K562 (cell line): ENCODE measurements around the gene EFCAB12. TPM values are rescaled to one million over a fixed set of nuclear protein-coding genes. Genes with fewer than 3 reads are reported as not detected.

ENCODE experiments used
- ATAC-seq: fragments of 200-7000 bp; cut with Tn5 transposase; 3 replicates; pipeline ENCODE4 v1.9.1; 2020; ENCODE audit warnings: moderate library complexity
- BruUV-seq: library from RNA; stranded (reverse); fragments of 400-500 nt; replicated peaks from 2 replicates; lab custom pipeline; 2021; lab: Mats Ljungman, UMichigan
- CTCF ChIA-PET: fragments of 300-600 bp; formaldehyde crosslinking; extraction: SDS; loops from one replicate; lab custom pipeline; 2021; ENCODE audit warnings: low intra/inter-chr PET ratio; lab: Yijun Ruan, JAX
- POLR2A ChIA-PET: fragments of 300-600, 350-650 bp; sonication (Branson Sonifier 250); formaldehyde crosslinking; extraction: SDS; loops from one replicate; lab custom pipeline; 2021; ENCODE audit warnings: antibody characterized with exemption, inconsistent platforms; lab: Yijun Ruan, JAX
- DNase-seq, 4 experiments: peaks; one replicate each; pipeline versions ENCODE4 v3.0.0 to v3.0.0-alpha.2; 2011 to 2018; ENCODE audit warnings: low spot score in 3 of 4, mixed read lengths in 3 of 4; ENCODE audit errors: extremely low read depth in 1 of 4
- FAIRE-seq: peaks from 2 replicates; lab custom pipeline; 2011; peaks lifted over from hg19 to GRCh38; lab: Jason Lieb, UNC
- H2AFZ ChIP-seq: 2 replicates; pipeline ENCODE4 v1.6.0; 2011; ENCODE audit warnings: low read depth, low read length, control low read depth, inconsistent platforms
- H3K27ac ChIP-seq: fragments of 200-600 bp; 3 replicates; pipeline ENCODE4 v1.8.0; 2011; ENCODE audit warnings: low read depth, mild to moderate bottlenecking, control low read depth, inconsistent platforms, low read length, moderate library complexity, mixed read lengths; ENCODE audit errors: extremely low read depth
- H3K27me3 ChIP-seq, 2 experiments: fragments of 300-600 bp in 1 of 2; 2 replicates in 1 of 2; 3 replicates in 1 of 2; pipeline versions ENCODE4 v1.6.0 to v1.8.0; 2011; ENCODE audit warnings: inconsistent platforms in 2 of 2, low read length in 2 of 2, mild to moderate bottlenecking in 1 of 2, mixed read lengths in 1 of 2, moderate library complexity in 1 of 2; ENCODE audit not compliant: control insufficient read depth in 2 of 2, insufficient read depth in 2 of 2
- H3K36me3 ChIP-seq: fragments of 300-600 bp; 3 replicates; pipeline ENCODE4 v1.8.0; 2011; ENCODE audit warnings: mild to moderate bottlenecking, low read length, inconsistent platforms; ENCODE audit not compliant: control insufficient read depth, insufficient read depth
- H3K4me1 ChIP-seq, 2 experiments: fragments of 200-600 bp in 1 of 2; replicated peaks in 1 of 2; 2 replicates in 1 of 2; 3 replicates in 1 of 2; pipeline versions ENCODE4 v1.5.1 to v1.8.0; 2011; ENCODE audit warnings: inconsistent platforms in 2 of 2, low read length in 2 of 2, mild to moderate bottlenecking in 1 of 2, mixed read lengths in 1 of 2, moderate library complexity in 1 of 2; ENCODE audit not compliant: control insufficient read depth in 2 of 2, insufficient read depth in 2 of 2
- H3K4me2 ChIP-seq: 2 replicates; pipeline ENCODE4 v1.6.1; 2011; ENCODE audit warnings: low read length, control low read depth, inconsistent platforms, mixed read lengths; ENCODE audit not compliant: insufficient read depth
- H3K4me3 ChIP-seq: fragments of 200-600 bp; sonication (generic), shearing (Covaris generic); 2 replicates; pipeline ENCODE4 v1.5.1; 2016; ENCODE audit warnings: control low read depth, inconsistent platforms
- H3K79me2 ChIP-seq: fragments of 200-600 bp; 3 replicates; pipeline ENCODE4 v1.8.0; 2011; ENCODE audit warnings: low read length, inconsistent platforms; ENCODE audit not compliant: control insufficient read depth, insufficient read depth
- H3K9ac ChIP-seq, 2 experiments: 2 replicates each; pipeline versions ENCODE4 v1.6.0 to v1.6.1; 2011; ENCODE audit warnings: low read depth in 2 of 2, low read length in 2 of 2, control low read depth in 1 of 2, inconsistent platforms in 1 of 2, mild to moderate bottlenecking in 1 of 2, mixed read lengths in 1 of 2; ENCODE audit not compliant: insufficient read depth in 1 of 2
- H3K9me1 ChIP-seq: one replicate; pipeline ENCODE4 v1.6.0; 2011; ENCODE audit warnings: inconsistent platforms, mild to moderate bottlenecking, low read length, moderate library complexity; ENCODE audit not compliant: control insufficient read depth, insufficient read depth
- H3K9me3 ChIP-seq: replicated peaks from 2 replicates; pipeline ENCODE4 v1.5.1; 2011; ENCODE audit warnings: low read depth, low read length, inconsistent platforms; ENCODE audit not compliant: control insufficient read depth, insufficient read depth
- H4K20me1 ChIP-seq: replicated peaks from 2 replicates; pipeline ENCODE4 v1.6.1; 2011; ENCODE audit warnings: low read length, inconsistent platforms, mixed read lengths; ENCODE audit not compliant: control insufficient read depth, insufficient read depth
- CBFA2T3 ChIP-seq: fragments of 450-650 bp; IDR thresholded peaks from 2 replicates; pipeline ENCODE4 v1.6.1; 2017
- CREB3 ChIP-seq: fragments of 450-650 bp; conservative IDR thresholded peaks from 2 replicates; pipeline ENCODE4 v1.6.1; 2016; ENCODE audit warnings: missing genetic modification characterization, low read depth, mild to moderate bottlenecking, missing compliant biosample characterization, moderate library complexity
- EP400 ChIP-seq: fragments of 450-650 bp; IDR thresholded peaks from 2 replicates; pipeline ENCODE4 v1.6.1; 2017; ENCODE audit warnings: antibody characterized with exemption, mild to moderate bottlenecking, moderate library complexity
- HCFC1 ChIP-seq: IDR thresholded peaks from 2 replicates; pipeline ENCODE4 v1.6.1; 2012; ENCODE audit warnings: low read depth, low read length, improper control_type of control experiment
- NFATC3 ChIP-seq: fragments of 450-650 bp; IDR thresholded peaks from 2 replicates; pipeline ENCODE4 v1.6.1; 2017; ENCODE audit warnings: mild to moderate bottlenecking
- POU5F1 ChIP-seq: fragments of 150-350 bp; IDR thresholded peaks from 2 replicates; pipeline ENCODE4 v1.6.1; 2014; ENCODE audit warnings: borderline replicate concordance, low read length, low read depth, mild to moderate bottlenecking; ENCODE audit not compliant: partially characterized antibody
- PPARD ChIP-seq: fragments of 250-450 bp; sonication (Bioruptor Pico); IDR thresholded peaks from 2 replicates; pipeline ENCODE4 v1.8.0; 2022; ENCODE audit warnings: inconsistent platforms, mild to moderate bottlenecking, moderate library complexity
- RAD51 ChIP-seq: fragments of 450-650 bp; IDR thresholded peaks from 2 replicates; pipeline ENCODE4 v1.7.1; 2016; ENCODE audit warnings: low read depth, mild to moderate bottlenecking, borderline replicate concordance
- RBM22 ChIP-seq: fragments of 200-400 bp; formaldehyde crosslinking; IDR thresholded peaks from 2 replicates; pipeline ENCODE4 v1.6.1; 2018; ENCODE audit warnings: low read length, low read depth; ENCODE audit not compliant: poor library complexity, severe bottlenecking
- RCOR1 ChIP-seq, 2 experiments: IDR thresholded peaks; 2 replicates each; pipeline ENCODE4 v1.6.1; 2012; ENCODE audit warnings: low read depth in 2 of 2, low read length in 2 of 2, borderline replicate concordance in 1 of 2, improper control_type of control experiment in 1 of 2
- STAT6 ChIP-seq: sonication (generic); formaldehyde crosslinking; IDR thresholded peaks from 2 replicates; pipeline ENCODE4 v1.8.1; 2023; ENCODE audit warnings: mild to moderate bottlenecking, missing genetic modification reagents
- TCF7 ChIP-seq: sonication (generic); IDR thresholded peaks from 2 replicates; pipeline ENCODE4 v1.6.1; 2016; ENCODE audit warnings: antibody characterized with exemption, borderline replicate concordance
- XRCC4 ChIP-seq: IDR thresholded peaks from one replicate; pipeline ENCODE4 v1.6.1; 2011; ENCODE audit not compliant: insufficient read depth, insufficient read length; ENCODE audit errors: extremely low read depth
- ZNF133 ChIP-seq: fragments of 250-450 bp; sonication (Bioruptor Pico); IDR thresholded peaks from 2 replicates; pipeline ENCODE4 v1.4.0; 2020; ENCODE audit warnings: mild to moderate bottlenecking
- ZNF184 ChIP-seq: sonication (generic); formaldehyde crosslinking; IDR thresholded peaks from 2 replicates; pipeline ENCODE4 v1.5.0; 2020; ENCODE audit warnings: missing genetic modification reagents
- ZNF699 ChIP-seq: fragments of 250-450 bp; sonication (Bioruptor Pico); IDR thresholded peaks from 2 replicates; pipeline ENCODE4 v1.8.0; 2021; ENCODE audit warnings: mild to moderate bottlenecking, moderate library complexity; ENCODE audit not compliant: insufficient replicate concordance
- ZNF75A ChIP-seq: fragments of 450-650 bp; formaldehyde crosslinking; IDR thresholded peaks from 2 replicates; pipeline ENCODE4 v1.4.0; 2020; ENCODE audit warnings: mild to moderate bottlenecking
- WGBS: fragments of 100-300 bp; shearing (Covaris generic); methylation state at CpG from one replicate; pipeline ENCODE4 v1.1.6; 2016; ENCODE audit warnings: low coverage, mixed read lengths; ENCODE audit not compliant: insufficient coverage; ENCODE audit errors: missing lambda C conversion rate; 5-methylcytosine and 5-hydroxymethylcytosine counted together
- in situ Hi-C: fragments of 300-500 bp; cut with MboI; formaldehyde crosslinking; loops from 4 replicates; pipeline ENCODE4 v1.15.0; 2018; ENCODE audit warnings: inconsistent platforms, mixed read lengths
- intact Hi-C: fragments of 100-400 bp; cut with micrococcal nuclease; formaldehyde crosslinking; loops from 2 replicates; pipeline ENCODE4 v1.14.2; 2022
- polyA plus RNA-seq, 8 experiments: library from polyadenylated mRNA; depleted of rRNA in 4 of 8; stranded (reverse) in 5 of 8; unstranded in 3 of 8; fragments of >200 nt; fragmentation: Nextera tagmentation in 2 of 8; fragmentation: Illumina TruSeq in 1 of 8; extraction: Ambion mirVana in 2 of 8; extraction: Trizol in 1 of 8; gene quantifications; 2 replicates each; pipeline versions ENCODE4 v1.2.1 to v1.2.3, GENCODE V29; 2011 to 2014; ENCODE audit warnings: inconsistent platforms in 1 of 8, missing spikeins in 1 of 8
- total RNA-seq, 7 experiments: library from RNA; depleted of rRNA in 6 of 7; stranded (reverse); fragments of >200 nt in 6 of 7; fragmentation: Illumina TruSeq in 2 of 7; extraction: Trizol in 2 of 7; gene quantifications; 2 replicates each; pipeline versions ENCODE4 v1.2.1 to v1.2.3, GENCODE V29; 2011 to 2021; ENCODE audit warnings: low replicate concordance in 1 of 7
- TF ChIP-seq, protein P1 (sequence below): fragments of 250-450 bp; sonication (Bioruptor Pico); IDR thresholded peaks from 2 replicates; pipeline ENCODE4 v1.9.0; 2021; ENCODE audit warnings: mild to moderate bottlenecking, inconsistent platforms

EFCAB12 gene
- total and polyA plus RNA-seq, 9 of the 15 experiments (the other 6 are each of a cell fraction or from before 2014, with no cell fraction given) = 0.08 to 0.95 (median 0.56) TPM; not detected in 1

DNA sequence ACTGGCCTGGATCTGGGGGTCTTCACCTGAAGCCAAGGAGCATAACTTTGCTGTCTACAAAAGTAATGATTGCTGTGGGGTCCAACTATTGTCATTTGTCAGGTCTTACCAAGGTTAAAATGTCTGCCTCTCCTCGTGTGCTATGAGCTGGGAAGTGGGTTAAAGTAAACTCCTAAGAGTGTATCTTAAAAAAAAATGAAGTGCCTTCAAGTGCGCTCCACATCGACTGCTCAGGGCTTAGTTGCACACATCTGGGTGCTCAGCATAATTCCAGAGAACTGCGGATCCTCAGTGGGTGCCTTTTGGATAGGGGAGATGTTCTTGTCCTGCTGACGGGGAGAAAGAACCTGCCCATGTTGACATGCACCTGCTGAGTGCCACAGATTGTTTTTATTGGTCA is 40.9 kb downstream of the EFCAB12 start:
- no peaks in the 10 kb centered on the region for H3K27me3 ChIP-seq
- no TSS peak for BruUV-seq
- no peak overlapping the region for H3K4me3 ChIP-seq
- FAIRE-seq = no peak
- ChIA-PET POLR2A (interaction anchor here (1.2 kb wide), 1 partner anchor 27 kb away, joined by 3 read pairs; no protein-coding TSS in a partner anchor), CTCF (no interaction called here)
- in situ Hi-C loops = loop anchor here (25.0 kb wide), 1 partner anchor 425 kb away; no protein-coding TSS in a partner anchor
- intact Hi-C loops = loop anchor here (10.0 kb wide), 1 partner anchor 217 kb away; the partner anchor contains the start of gene PLXND1
- no peak overlapping the region for H3K9ac ChIP-seq
- peaks cover 0 to 2% of the 10 kb centered on the region in 2 experiments; a peak in 3 of 5 replicates for H3K4me1 ChIP-seq
- no peaks in the 10 kb centered on the region for H3K79me2 ChIP-seq
- 92% methylated on average over 4 of the region's 5 CpGs for WGBS
- H3K27ac ChIP-seq = no peak overlapping the region
- peaks cover 44% of the 10 kb centered on the region; the same call in 2 of the 3 replicates for H3K36me3 ChIP-seq
- H4K20me1 ChIP-seq = no peaks in the 10 kb centered on the region
- TF ChIP-seq XRCC4 (no peak), RBM22 (no peak), ZNF133 (no peak), NFATC3 (no peak), EP400 (no peak), POU5F1 (no peak), STAT6 (CRISPR knock-in tag) (no peak), RCOR1 (IDR thresholded peaks at IDR 0.05; ENCODE audit: borderline replicate concordance in 1 of 2, low read depth in 2 of 2, low read length in 2 of 2) (no peak), HCFC1 (no peak), PPARD (CRISPR knock-in tag) (no peak), ZNF184 (CRISPR knock-in tag) (no peak), TCF7 (no peak), ZNF75A (CRISPR knock-in tag) (no peak), RAD51 (no peak), CREB3 (tag) (no peak), CBFA2T3 (no peak), ZNF699 (CRISPR knock-in tag) (no peak)
- TF ChIP-seq, protein P1, sequence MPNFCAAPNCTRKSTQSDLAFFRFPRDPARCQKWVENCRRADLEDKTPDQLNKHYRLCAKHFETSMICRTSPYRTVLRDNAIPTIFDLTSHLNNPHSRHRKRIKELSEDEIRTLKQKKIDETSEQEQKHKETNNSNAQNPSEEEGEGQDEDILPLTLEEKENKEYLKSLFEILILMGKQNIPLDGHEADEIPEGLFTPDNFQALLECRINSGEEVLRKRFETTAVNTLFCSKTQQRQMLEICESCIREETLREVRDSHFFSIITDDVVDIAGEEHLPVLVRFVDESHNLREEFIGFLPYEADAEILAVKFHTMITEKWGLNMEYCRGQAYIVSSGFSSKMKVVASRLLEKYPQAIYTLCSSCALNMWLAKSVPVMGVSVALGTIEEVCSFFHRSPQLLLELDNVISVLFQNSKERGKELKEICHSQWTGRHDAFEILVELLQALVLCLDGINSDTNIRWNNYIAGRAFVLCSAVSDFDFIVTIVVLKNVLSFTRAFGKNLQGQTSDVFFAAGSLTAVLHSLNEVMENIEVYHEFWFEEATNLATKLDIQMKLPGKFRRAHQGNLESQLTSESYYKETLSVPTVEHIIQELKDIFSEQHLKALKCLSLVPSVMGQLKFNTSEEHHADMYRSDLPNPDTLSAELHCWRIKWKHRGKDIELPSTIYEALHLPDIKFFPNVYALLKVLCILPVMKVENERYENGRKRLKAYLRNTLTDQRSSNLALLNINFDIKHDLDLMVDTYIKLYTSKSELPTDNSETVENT = no peak
- TF ChIP-seq, all 486 proteins: peak for 0
- Histone ChIP-seq H3K9me1 (no peaks in the 10 kb centered on the region), H2AFZ (no peak overlapping the region), H3K4me2 (no peak overlapping the region), H3K9me3 (no peaks in the 10 kb centered on the region)
- DNase-seq (no peak), ATAC-seq (no peak)
